HG03139 (cell line): ENCODE results near the gene MAP3K13.

Experiments
- ATAC-seq: cut with Tn5 transposase; IDR thresholded peaks from one replicate; pipeline ENCODE4 v1.9.1; 2021; ENCODE audit not compliant: unreplicated experiment

Gene MAP3K13

DNA sequence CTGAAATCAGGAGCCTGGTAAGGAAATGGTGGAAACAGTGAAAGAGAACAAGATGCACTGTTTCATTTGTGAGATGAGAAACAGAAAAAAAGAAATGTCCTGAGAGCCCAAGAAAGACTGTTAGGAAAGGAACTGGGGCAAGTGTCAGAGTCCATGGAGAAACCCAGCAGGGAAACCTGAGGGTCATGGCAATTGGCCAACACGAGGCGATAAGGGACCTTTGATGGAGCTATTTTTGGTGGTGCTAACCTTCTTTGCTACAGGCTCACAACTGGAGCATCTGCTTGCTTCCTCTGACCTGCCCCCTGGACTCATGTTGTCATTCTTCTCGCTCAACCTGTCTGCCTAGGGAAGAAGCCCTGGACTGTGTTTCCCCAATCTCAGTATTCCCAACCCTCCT is 140.1 kb downstream of the MAP3K13 start:
- ATAC-seq = no peak

DNA sequence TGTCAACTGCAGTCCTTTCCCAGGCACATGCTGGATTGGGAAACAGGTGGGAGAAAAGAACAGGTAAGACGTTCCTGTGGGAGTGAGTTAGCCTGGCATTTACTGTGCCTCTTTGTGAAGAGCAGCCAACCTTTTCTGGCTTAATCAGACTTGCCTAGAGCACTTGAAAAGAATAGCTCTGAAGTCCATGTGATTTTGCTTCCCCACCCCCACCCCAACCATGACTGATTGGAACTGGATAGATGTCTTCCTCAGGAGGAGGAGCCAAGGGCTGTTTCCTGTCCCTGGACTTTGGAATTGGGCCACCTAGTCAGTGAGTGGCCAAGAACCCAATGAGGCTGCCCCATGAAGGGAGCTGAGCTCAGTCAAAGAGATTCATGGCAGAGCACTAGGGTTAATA is 140.6 kb downstream of the MAP3K13 start:
- ATAC-seq = no peak

DNA sequence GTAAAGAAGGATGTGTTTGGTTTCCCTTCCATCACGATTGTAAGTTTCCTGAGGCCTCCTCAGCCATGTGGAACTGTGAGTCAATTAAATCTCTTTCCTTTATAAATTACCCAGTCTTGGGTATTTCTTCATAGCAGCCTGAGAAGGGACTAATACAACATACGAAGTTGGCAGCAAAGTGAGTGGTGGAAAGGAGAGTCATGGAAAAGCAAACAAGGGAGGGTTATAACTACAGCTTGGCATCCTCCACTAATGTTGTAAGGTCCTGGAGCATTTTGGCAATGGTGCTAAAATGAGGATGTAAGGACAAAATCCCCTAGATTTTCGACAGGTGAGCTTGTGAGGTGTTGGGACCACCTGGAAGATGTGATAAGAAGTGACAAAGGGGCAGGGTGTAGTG is 141.7 kb downstream of the MAP3K13 start:
- no peak for ATAC-seq

DNA sequence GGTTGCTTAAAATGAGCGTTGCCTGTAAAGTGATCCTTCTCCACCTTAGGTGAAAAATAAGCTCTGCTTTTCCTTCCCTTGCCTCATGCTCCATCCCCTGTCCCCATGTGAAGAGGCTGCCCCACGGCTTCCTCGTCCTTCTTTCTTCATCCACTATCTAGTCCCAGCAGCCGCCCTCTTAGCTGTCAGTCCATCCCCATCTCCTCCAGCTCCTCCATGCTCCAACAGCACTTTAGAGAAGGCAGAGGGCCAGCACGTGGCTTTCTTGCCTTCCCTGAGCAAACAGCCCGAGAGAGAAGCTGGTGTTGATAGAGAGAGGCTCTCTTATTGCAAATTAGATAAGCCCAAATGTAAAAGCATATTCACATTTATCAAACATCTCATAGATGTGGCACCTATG is 144.9 kb downstream of the MAP3K13 start:
- no peak for ATAC-seq

DNA sequence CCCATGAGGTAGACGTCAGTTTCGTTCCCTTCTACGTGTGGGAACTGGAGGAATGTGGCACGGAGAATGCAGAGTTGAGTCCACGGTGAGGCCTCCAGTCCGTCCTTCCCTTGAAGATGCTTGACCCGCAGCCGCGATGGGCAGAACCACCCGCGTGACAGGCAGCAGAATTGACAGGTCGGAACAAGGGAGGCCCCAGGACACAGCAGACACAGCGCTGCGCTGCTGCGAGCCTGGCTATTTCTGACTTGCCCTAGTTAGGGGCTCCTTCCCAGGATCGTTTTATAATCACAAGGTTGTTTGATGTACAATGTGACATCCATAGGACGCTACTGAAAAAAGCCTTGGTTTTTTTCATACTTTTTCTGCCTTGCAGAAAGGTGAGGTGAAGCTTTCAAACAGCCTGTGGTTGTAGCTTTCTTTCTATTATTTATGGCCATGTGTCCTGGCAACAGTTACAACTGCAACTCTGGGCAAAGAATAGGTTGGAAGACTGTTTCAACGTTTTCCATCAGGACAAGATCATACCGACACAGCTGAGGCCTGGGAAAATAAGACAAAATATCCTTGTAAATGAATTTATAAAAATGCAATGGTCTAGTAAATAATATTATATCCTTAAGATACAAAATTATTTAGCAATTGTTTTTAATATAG is 145.5 kb downstream of the MAP3K13 start:
- no peak for ATAC-seq

DNA sequence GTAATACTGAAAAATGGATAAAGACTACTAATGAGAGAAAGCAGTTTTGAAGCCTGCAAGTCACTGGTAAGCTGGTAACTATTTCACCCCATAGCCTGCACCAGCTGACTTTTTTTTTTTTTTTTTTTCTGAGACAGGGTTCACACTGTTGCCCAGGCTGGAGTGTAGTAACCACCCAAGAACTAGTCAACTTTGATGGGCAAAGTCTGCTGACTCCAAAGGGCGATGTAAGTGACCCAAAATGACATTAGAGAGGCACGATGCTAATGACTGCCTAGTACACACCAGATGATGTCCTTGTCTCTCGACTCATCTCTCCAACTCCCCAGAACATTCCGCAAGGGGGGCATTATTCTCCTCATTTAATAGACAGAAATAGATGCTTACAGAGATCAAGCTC is 148.8 kb downstream of the MAP3K13 start:
- no peak for ATAC-seq

DNA sequence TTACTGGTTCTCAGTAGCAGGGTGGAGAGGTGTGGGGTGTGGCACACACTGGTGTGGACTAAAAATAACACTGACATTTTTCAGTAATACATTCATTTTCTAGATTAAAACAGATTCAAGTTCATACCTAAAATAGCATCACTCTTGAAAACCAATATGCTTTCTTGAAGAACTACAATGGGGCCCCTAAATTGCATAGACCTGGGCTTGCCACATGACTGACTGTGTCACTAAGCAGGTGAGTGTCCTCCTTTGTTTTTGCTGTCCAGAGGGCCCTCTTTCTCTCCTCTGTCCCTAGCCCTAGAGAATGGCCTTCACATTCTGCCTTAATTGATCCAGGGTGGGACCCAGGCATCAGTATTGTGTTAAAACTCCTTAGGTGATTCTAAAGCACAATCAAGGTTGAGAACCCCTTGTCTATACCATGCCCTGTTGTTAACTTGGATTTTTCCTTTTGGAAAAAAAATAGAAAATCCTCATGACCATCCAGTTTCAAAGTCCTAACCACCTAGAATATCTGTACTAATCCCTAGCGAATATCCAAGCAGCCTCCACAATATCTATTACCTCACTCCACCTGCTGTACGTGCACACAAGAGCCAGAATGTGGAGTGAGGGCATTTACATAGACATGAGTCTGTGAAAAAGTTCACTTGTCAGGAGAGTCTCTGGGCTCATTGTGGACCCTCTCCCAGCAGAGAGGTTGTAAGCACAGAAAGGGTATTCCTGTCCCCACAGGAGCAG is 154.6 kb downstream of the MAP3K13 start:
- no peak for ATAC-seq

DNA sequence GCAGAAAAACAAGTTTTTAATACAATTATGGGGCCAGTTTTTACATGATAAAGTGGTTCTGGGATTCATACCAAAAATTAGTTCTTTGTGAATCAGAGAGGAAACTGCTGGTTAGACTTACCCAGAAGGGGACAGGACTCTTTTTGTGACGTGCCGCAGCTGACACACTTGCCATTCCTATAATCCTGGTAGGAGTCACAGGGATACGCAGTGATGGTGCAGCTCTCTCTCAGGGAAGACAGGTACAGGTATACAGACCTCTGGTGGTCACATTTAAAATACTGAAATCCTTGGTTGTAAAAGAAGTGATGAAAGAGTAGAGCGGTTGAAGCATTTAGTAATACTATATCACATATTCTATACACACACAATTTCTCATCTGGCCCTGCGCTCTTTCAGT is 156.1 kb downstream of the MAP3K13 start:
- ATAC-seq = no peak

DNA sequence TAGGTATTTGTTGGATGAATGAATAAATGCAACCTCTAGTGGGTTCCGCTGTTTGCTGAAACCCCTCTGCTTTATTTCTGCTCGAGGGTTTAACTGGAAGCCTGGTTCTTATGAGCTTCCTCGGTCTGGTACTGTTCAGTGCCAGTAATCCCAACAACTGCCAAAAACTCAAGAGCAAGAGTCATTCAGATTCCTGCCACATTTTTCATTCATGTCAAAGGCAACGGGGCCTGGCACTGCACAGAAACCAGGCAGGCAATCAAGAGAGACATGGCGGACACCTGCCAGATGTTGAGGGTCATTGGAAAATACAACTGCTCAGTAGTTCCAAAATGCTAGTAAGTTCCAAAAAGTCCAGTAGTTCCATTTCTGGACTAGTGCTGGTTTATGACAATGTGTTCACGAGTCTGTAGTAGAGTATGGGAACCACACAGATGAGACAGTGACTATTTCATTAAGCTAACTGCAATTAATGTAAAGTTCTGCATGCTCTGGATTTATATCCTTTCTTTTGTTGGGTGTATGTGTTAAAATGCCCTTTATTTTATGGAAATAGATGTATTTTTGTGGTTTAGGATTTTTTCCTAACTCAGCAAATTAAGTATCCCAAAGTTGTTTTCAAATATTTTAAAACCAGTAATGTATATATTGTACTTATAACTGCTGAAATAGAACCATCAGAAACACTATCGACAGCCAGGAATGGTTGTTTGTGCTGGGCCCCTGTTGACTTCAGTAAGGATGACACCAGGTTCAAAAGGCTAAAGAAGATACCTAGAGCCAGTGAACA is 158.6 kb downstream of the MAP3K13 start:
- ATAC-seq = no peak

DNA sequence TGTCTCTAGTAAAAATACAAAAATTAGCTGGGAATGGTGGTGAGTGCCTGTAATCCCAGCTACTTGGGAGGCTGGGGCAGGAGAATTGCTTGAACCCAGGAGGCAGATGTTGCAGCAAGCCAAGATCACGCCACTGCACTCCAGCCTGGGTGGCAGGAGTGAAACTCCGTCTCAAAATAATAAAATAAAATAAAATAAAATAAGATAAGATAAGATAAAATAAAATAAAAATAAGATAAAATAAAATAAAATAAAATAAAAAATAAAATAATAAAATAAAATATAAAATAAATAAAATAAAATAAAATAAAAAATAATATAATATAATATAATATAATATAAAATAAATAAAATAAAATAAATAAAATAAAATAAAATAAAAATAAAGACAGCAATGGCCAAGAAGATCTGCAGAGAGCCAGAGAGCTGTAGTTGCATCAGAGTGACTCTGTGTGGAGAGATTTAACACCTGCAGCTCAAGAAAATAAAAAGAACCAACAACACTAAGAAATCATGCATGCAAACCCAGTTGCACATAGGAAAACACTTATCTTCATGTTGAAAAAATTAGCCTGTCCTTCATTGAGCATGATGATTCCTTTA is 163.5 kb downstream of the MAP3K13 start:
- ATAC-seq = no peak

DNA sequence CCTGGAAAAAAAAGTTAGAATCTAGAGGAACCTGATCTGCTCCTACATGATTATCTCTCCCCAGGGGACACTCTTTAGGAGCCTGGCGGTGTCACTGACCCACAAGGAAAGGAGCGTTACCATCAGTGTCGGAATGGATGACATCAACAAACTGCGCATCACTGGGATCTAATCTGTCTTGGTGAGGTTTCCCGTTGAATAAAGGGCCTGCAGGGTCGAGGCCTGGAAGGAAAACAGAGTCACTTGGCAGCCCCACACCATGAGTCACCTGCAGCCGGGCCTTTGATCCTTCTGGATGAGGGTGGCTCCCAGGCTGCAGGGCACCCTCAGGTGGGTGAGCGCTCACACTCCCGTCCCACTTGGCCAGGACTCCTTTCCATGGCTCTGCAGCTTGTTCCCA is 164.4 kb downstream of the MAP3K13 start:
- ATAC-seq = no peak

DNA sequence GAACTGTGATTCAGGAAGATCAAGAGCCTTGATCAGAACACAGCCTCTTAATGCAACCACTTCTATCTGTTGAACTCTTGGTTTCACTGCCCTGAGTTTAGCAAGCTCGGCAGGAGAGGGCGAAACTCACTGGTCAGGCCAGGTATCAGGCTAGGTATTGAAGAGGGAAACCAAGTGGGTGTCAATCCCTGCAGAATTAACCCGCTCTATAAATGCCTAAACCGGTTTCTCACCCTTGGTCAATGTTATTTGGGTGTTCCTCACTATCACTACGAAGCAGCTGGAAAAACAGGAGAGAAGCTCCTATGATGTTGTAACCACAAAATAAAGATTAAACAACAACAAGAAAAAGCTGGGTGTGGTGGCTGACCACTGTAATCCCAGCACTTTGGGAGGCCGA is 165.6 kb downstream of the MAP3K13 start:
- no peak for ATAC-seq

DNA sequence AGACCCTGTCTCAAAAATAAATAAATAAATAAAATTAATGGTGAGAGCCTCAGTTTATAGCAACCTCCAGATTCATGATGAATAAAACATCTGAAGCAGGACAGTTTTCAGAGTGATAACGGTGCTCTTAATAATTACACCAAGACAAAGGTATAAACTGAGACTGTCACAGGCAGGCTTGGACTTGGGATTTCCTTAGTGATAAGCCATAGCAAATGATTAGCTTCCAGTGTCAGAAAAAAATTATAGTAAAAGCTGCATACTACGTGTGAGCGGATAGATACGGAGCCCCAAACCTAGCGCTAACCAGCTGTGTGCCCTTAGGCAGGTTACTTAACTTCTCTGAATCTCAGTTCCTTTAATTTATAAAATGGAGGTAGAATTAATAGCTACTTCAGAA is 167.9 kb downstream of the MAP3K13 start:
- no peak for ATAC-seq

DNA sequence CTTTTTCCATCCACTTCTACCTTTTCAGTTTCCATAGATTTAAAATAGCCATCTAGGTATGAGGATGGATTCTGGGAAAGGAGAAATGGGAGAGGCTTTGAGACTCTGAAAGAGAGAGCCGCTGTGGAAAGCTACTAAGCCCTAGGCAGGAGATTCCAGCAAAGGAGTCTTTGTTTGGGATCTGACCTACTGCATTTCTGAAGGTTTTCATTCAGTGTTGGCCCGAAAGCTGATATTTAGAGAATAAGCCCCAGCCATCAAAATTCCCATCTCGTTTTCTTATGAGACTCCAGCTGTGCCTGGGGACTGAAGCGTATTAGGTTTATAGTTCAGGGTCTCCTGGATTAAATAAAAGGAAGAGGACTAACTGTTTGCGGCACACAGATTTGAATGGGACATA is 170.0 kb downstream of the MAP3K13 start:
- ATAC-seq = no peak

DNA sequence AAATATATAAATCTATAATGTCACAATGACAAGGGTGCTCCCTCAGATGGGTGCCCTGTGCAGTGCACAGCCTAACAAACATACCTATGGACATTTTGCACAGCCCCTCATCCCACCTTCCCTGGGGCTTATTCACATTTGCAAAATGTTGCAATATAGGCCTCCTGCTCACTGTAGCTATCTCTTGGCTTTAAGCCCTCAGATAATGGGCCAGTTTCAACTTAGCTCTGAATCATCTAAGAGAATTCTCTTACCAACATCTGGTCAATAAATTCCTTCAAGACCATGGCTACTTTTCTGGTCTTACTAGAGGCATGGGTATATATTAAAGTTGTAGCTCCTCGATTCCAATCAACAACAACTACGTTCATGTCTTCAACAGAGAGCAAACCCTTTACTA is 171.6 kb downstream of the MAP3K13 start:
- no peak for ATAC-seq

DNA sequence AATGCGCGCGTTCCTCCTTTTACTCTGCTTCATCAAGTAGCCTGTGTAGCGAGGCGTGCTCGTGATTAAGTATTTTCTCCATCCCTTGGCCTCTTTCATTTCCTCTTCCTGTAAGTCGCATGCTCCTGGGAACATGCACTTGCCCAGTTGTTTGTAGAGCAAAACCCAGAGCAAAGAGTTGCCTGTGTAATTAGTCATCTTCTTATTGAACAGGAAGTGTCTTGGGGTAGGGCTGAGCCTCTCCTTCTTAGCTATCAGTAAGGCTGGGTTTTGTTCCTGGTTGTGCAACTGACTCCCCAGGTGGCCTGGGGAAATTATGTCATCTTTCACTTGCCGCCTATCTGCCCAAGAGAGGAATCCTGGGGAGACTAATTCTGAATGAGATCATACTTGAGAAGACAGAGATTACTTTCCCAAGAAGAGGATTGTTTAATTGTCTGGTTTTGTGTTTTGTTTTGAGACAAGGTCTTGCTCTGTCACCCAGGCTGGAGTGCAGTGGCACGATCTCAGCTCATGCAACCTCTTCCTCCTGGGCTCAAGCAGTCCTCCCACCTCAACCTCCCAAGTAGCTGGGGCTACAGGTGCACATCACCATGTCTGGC is 174.5 kb downstream of the MAP3K13 start:
- peak; percentile 98 for ATAC-seq
